CD4-positive, alpha-beta T cell (primary cell): ENCODE results near the gene WFDC2. TPM values are rescaled to one million over a fixed set of nuclear protein-coding genes. Genes with fewer than 3 reads are reported as not detected.

Source experiments
- ATAC-seq: fragments of 200-7000 bp; cut with Tn5 transposase; one replicate; pipeline ENCODE4 v1.10.0; 2022; ENCODE audit warnings: mild to moderate bottlenecking; ENCODE audit not compliant: poor library complexity
- CTCF ChIA-PET: fragments of 350-600 bp; sonication (Branson Sonifier 250); formaldehyde crosslinking; loops from one replicate; lab custom pipeline; 2021; ENCODE audit warnings: antibody characterized with exemption, inconsistent platforms; lab: Charles Lee
- POLR2A ChIA-PET: fragments of 350-600 bp; sonication (Branson Sonifier 250); formaldehyde crosslinking; loops from one replicate; lab custom pipeline; 2021; ENCODE audit warnings: antibody characterized with exemption, inconsistent platforms; lab: Charles Lee
- DNase-seq, 14 experiments: peaks; one replicate each; pipeline ENCODE4 v3.0.0-alpha.2; 2013 to 2020; ENCODE audit warnings: mixed read lengths in 2 of 14
- H3K27ac ChIP-seq, 2 donors: one replicate each; pipeline versions ENCODE4 v1.5.1 to v1.7.0; 2013; ENCODE audit warnings: low read length in 2 of 2, low read depth in 1 of 2, mild to moderate bottlenecking in 1 of 2
- H3K27me3 ChIP-seq, 2 experiments: 1 replicate in 1 of 2; 2 replicates in 1 of 2; pipeline versions ENCODE4 v1.6.1 to v1.7.0; 2013; ENCODE audit warnings: low read length in 2 of 2, control low read depth in 1 of 2, mild to moderate bottlenecking in 1 of 2, moderate library complexity in 1 of 2; ENCODE audit not compliant: insufficient read depth in 2 of 2, control insufficient read depth in 1 of 2
- H3K36me3 ChIP-seq: one replicate; pipeline ENCODE4 v1.6.1; 2013; ENCODE audit warnings: low read length, control low read depth; ENCODE audit not compliant: insufficient read depth
- H3K4me1 ChIP-seq: one replicate; pipeline ENCODE4 v1.6.1; 2013; ENCODE audit warnings: low read length, control low read depth; ENCODE audit not compliant: insufficient read depth
- H3K4me3 ChIP-seq: one replicate; pipeline ENCODE4 v1.5.1; 2013; ENCODE audit warnings: mild to moderate bottlenecking, low read length, moderate library complexity
- H3K9me3 ChIP-seq, 2 experiments: 1 replicate in 1 of 2; 2 replicates in 1 of 2; pipeline versions ENCODE4 v1.6.1 to v1.7.0; 2013; ENCODE audit warnings: low read length in 2 of 2, mild to moderate bottlenecking in 2 of 2, control low read depth in 1 of 2, moderate library complexity in 1 of 2; ENCODE audit not compliant: control insufficient read depth in 1 of 2, insufficient read depth in 1 of 2
- H3K27ac Mint-ChIP-seq: one replicate; pipeline ENCODE4 v1.8.0; 2020; ENCODE audit warnings: mixed read lengths
- H3K27me3 Mint-ChIP-seq: one replicate; pipeline ENCODE4 v1.8.0; 2021; ENCODE audit warnings: mixed read lengths
- H3K36me3 Mint-ChIP-seq: one replicate; pipeline ENCODE4 v1.8.0; 2021; ENCODE audit warnings: low read depth, mixed read lengths
- H3K4me1 Mint-ChIP-seq: one replicate; pipeline ENCODE4 v1.8.0; 2021; ENCODE audit warnings: low read depth, mixed read lengths
- H3K4me3 Mint-ChIP-seq: one replicate; pipeline ENCODE4 v1.8.0; 2020; ENCODE audit warnings: mild to moderate bottlenecking, mixed read lengths
- H3K9me3 Mint-ChIP-seq: one replicate; pipeline ENCODE4 v1.8.0; 2020; ENCODE audit warnings: mixed read lengths
- intact Hi-C, 2 experiments: fragments of 100-400 bp; cut with DNase I in 1 of 2; cut with micrococcal nuclease in 1 of 2; formaldehyde crosslinking; loops; one replicate each; pipeline versions ENCODE4 v1.15.1 to v1.9.0; 2023 to 2025; cut with DNase I, micrococcal nuclease
- total RNA-seq, 174 experiments: library from RNA in 2 of 174; stranded (reverse) in 2 of 174; gene quantifications; one replicate each; pipeline ENCODE4 v1.2.3 and lab custom pipeline; 2021 to 2026
- TF ChIP-seq, protein P1 (sequence below): fragments of 200-600 bp; IDR thresholded peaks from one replicate; pipeline ENCODE4 v1.8.0; 2022; ENCODE audit warnings: antibody characterized with exemption, mild to moderate bottlenecking

WFDC2 gene
- total RNA-seq, 2 experiments from 2014 or later = not detected

DNA sequence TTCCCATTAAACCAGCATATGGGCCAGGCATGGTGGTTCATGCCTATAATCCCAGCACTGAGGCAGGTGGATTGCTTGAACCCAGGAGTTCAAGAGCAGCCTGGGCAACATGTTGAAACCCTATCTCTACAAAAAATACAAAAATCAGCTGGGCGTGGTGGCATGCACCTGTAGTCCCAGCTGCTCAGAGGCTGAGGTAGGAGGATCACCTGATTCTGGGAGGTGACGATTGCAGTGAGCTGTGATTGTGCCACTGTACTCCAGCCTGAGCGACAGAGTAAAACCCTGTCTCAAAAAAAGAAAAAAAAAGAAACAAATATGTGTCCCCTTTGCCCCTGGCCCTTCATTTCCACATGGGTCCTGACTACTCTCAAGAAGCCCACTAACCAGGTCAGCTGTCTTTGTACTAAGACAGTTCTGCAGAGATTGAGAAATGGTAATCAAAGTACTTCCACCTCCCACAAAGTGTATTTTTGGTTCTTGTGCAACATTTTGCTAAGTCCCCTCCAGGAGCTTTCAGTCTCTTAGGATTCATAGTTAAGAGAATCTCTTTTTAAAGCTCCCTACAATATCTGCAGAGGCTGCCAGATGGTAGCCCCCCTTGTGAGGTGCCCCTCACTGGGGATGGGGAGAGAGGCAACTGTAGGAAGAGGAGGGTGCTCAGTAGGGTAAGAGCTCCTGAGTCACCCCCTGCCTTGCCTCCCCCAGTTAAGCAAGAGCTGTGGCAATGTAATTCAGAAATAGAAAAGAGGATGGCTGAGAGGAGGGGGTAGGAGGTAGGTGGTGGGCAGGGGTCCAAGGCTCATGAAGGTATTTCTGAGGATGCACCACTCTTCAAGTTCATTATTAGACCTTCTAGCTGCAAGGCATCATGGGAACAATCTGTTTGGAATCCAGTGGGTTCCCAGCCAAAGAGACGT is 16.5 kb upstream of the WFDC2 start:
- no peak overlapping the region for H3K27ac ChIP-seq
- CTCF ChIA-PET = interaction anchor here (1.2 kb wide), 1 partner anchor 79 kb away, joined by 3 read pairs; no protein-coding TSS in a partner anchor
- peaks cover 8% of the 10 kb centered on the region for H3K27me3 Mint-ChIP-seq

DNA sequence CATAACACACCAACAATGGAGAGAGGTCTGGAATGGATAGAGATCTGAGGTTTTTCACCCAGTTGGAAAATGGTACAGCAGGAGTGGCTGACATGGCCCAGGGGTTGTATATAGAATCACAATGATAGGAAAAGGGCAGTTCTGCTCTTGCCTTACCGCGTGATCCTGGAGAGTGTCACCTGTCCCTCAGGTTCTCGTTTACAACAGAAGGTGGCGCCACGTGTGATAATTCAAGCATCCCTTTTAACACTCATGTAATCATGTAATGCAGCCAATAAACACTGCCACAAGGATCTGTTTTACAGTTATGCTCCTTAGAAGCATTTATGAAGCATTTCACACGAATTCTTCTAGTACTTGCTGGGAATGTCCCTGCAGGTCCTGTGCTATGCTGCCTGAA is 12.9 kb upstream of the WFDC2 start:
- no peak overlapping the region for H3K4me3 Mint-ChIP-seq
- intact Hi-C loops = loop anchor here (1.0 to 5.0 kb wide), 2 partner anchors 315 to 316 kb away; no protein-coding TSS in a partner anchor
- Histone ChIP-seq H3K27me3 (peaks cover 0 to 6% of the 10 kb centered on the region in 2 experiments), H3K4me3 (no peak overlapping the region), H3K4me1 (no peaks in the 10 kb centered on the region), H3K36me3 (no peaks in the 10 kb centered on the region), H3K9me3 (no peaks in the 10 kb centered on the region), H3K27ac (no peak overlapping the region)
- TF ChIP-seq, protein P1, sequence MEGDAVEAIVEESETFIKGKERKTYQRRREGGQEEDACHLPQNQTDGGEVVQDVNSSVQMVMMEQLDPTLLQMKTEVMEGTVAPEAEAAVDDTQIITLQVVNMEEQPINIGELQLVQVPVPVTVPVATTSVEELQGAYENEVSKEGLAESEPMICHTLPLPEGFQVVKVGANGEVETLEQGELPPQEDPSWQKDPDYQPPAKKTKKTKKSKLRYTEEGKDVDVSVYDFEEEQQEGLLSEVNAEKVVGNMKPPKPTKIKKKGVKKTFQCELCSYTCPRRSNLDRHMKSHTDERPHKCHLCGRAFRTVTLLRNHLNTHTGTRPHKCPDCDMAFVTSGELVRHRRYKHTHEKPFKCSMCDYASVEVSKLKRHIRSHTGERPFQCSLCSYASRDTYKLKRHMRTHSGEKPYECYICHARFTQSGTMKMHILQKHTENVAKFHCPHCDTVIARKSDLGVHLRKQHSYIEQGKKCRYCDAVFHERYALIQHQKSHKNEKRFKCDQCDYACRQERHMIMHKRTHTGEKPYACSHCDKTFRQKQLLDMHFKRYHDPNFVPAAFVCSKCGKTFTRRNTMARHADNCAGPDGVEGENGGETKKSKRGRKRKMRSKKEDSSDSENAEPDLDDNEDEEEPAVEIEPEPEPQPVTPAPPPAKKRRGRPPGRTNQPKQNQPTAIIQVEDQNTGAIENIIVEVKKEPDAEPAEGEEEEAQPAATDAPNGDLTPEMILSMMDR = no peak
- ATAC-seq (peak; percentile 32), DNase-seq (peak in 4 of 14 experiments; percentile 10 to 45 (median 32))
- CTCF ChIA-PET = no interaction called here
- POLR2A ChIA-PET = no interaction called here
- H3K36me3 Mint-ChIP-seq = no peaks in the 10 kb centered on the region
- no peak overlapping the region for H3K27ac Mint-ChIP-seq
- no peaks in the 10 kb centered on the region for H3K4me1 Mint-ChIP-seq
- H3K9me3 Mint-ChIP-seq = no peaks in the 10 kb centered on the region
- peaks cover 8% of the 10 kb centered on the region for H3K27me3 Mint-ChIP-seq

More for the DNA sequence above, 16.5 kb upstream of the WFDC2 start:
- no peak for ATAC-seq
- POLR2A ChIA-PET = interaction anchor here (0.9 to 1.2 kb wide), 2 partner anchors 90 to 134 kb away, joined by 3 to 5 read pairs; partner anchors contain the start of gene SYS1
- no peak for DNase-seq
- Mint-ChIP-seq H3K27ac (no peak overlapping the region), H3K36me3 (no peaks in the 10 kb centered on the region), H3K9me3 (no peaks in the 10 kb centered on the region), H3K4me1 (no peaks in the 10 kb centered on the region), H3K4me3 (no peak overlapping the region)
- peaks cover 4 to 6% of the 10 kb centered on the region in 2 experiments for H3K27me3 ChIP-seq
- no peaks in the 10 kb centered on the region for H3K36me3 ChIP-seq
- no peaks in the 10 kb centered on the region for H3K9me3 ChIP-seq
- no peaks in the 10 kb centered on the region for H3K4me1 ChIP-seq
- intact Hi-C loops = no loop called here
- TF ChIP-seq, protein P1 = no peak
- H3K4me3 ChIP-seq = no peak overlapping the region

DNA sequence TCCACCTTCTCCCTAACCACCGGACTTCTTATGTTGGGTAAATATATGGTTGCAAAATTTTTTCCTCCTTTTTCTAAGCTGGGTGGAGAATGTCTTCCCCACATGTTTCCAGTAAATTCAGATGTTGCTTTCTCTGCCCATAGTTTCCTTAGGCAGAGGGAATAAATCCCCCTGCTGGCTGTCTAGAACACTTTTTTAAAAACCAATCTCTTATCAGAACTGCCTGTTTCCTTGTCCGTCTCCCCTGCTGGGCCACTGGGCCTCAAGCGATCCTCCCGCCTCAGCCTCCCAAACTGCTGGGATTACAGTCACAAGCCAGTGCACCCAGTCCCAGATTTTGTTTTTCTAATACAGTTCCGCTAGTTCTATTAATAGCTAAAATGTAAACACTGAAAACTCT is 9.9 kb upstream of the WFDC2 start:
- Mint-ChIP-seq H3K9me3 (no peaks in the 10 kb centered on the region), H3K27ac (no peak overlapping the region), H3K36me3 (no peaks in the 10 kb centered on the region), H3K4me1 (no peaks in the 10 kb centered on the region), H3K27me3 (no peaks in the 10 kb centered on the region), H3K4me3 (no peak overlapping the region)
- Histone ChIP-seq H3K27me3 (no peaks in the 10 kb centered on the region), H3K27ac (no peak overlapping the region), H3K36me3 (no peaks in the 10 kb centered on the region), H3K4me1 (no peaks in the 10 kb centered on the region), H3K4me3 (no peak overlapping the region), H3K9me3 (no peaks in the 10 kb centered on the region)
- ATAC-seq (no peak), DNase-seq (no peak)
- ChIA-PET CTCF (interaction anchor here (1.8 kb wide), 1 partner anchor 86 kb away, joined by 4 read pairs; no protein-coding TSS in a partner anchor), POLR2A (no interaction called here)
- TF ChIP-seq, protein P1 = no peak
- intact Hi-C loops = loop anchor here in 1 of 2 experiments (5.0 kb wide), 1 partner anchor 313 kb away; no protein-coding TSS in a partner anchor
